Astrocyte (in vitro differentiated cells and primary cell): ENCODE data around the gene TEKT3. TPM values are rescaled to one million over a fixed set of nuclear protein-coding genes. Genes with fewer than 3 reads are reported as not detected.

Experiments used
- DNase-seq: peaks from one replicate; pipeline ENCODE4 v3.0.0-alpha.2; 2010; ENCODE audit warnings: low read depth
- FAIRE-seq: peaks from 2 replicates; lab custom pipeline; 2011; peaks lifted over from hg19 to GRCh38; lab: Jason Lieb, UNC
- H2AFZ ChIP-seq: 2 replicates; pipeline ENCODE4 v1.6.0; 2012; ENCODE audit warnings: low read depth, low read length, inconsistent platforms
- H3K27ac ChIP-seq: 2 replicates; pipeline ENCODE4 v1.5.1; 2011; ENCODE audit warnings: low read depth, low read length, inconsistent platforms
- H3K27me3 ChIP-seq: 2 replicates; pipeline ENCODE4 v1.6.0; 2011; ENCODE audit warnings: low read length, inconsistent platforms; ENCODE audit not compliant: insufficient read depth
- H3K36me3 ChIP-seq: 2 replicates; pipeline ENCODE4 v1.5.1; 2011; ENCODE audit warnings: low read length, inconsistent platforms; ENCODE audit not compliant: insufficient read depth
- H3K4me1 ChIP-seq: 2 replicates; pipeline ENCODE4 v1.5.1; 2011; ENCODE audit warnings: low read length, inconsistent platforms; ENCODE audit not compliant: insufficient read depth
- H3K4me2 ChIP-seq: 2 replicates; pipeline ENCODE4 v1.6.0; 2012; ENCODE audit warnings: low read length, inconsistent platforms
- H3K4me3 ChIP-seq: 2 replicates; pipeline ENCODE4 v1.5.1; 2011; ENCODE audit warnings: low read depth, mild to moderate bottlenecking, low read length, inconsistent platforms; ENCODE audit not compliant: insufficient read depth
- H3K79me2 ChIP-seq: 2 replicates; pipeline ENCODE4 v1.6.0; 2012; ENCODE audit warnings: mild to moderate bottlenecking, low read length, inconsistent platforms; ENCODE audit not compliant: insufficient read depth
- H3K9ac ChIP-seq: 2 replicates; pipeline ENCODE4 v1.6.0; 2012; ENCODE audit warnings: mild to moderate bottlenecking, low read length, inconsistent platforms
- H3K9me3 ChIP-seq: 2 replicates; pipeline ENCODE4 v1.5.1; 2012; ENCODE audit warnings: low read depth, mild to moderate bottlenecking, low read length, inconsistent platforms; ENCODE audit not compliant: insufficient read depth
- H4K20me1 ChIP-seq: 2 replicates; pipeline ENCODE4 v1.6.0; 2012; ENCODE audit warnings: low read length, inconsistent platforms; ENCODE audit not compliant: insufficient read depth
- H3K27ac Mint-ChIP-seq: one replicate; pipeline ENCODE4 v1.8.0; 2021; ENCODE audit warnings: mild to moderate bottlenecking, mixed read lengths; ENCODE audit not compliant: unreplicated experiment
- H3K27me3 Mint-ChIP-seq: one replicate; pipeline ENCODE4 v1.8.0; 2021; ENCODE audit warnings: low read depth, mixed read lengths; ENCODE audit not compliant: unreplicated experiment
- H3K36me3 Mint-ChIP-seq: one replicate; pipeline ENCODE4 v1.8.0; 2021; ENCODE audit warnings: low read depth, mixed read lengths; ENCODE audit not compliant: unreplicated experiment
- H3K4me1 Mint-ChIP-seq: one replicate; pipeline ENCODE4 v1.8.0; 2021; ENCODE audit warnings: low read depth, mixed read lengths; ENCODE audit not compliant: unreplicated experiment
- H3K4me3 Mint-ChIP-seq: one replicate; pipeline ENCODE4 v1.8.0; 2021; ENCODE audit warnings: mild to moderate bottlenecking, moderate library complexity, mixed read lengths; ENCODE audit not compliant: unreplicated experiment
- H3K9me3 Mint-ChIP-seq: one replicate; pipeline ENCODE4 v1.8.0; 2021; ENCODE audit warnings: mild to moderate bottlenecking, mixed read lengths; ENCODE audit not compliant: unreplicated experiment
- EZH2 ChIP-seq: IDR thresholded peaks from 2 replicates; pipeline ENCODE4 v1.6.1; 2012; ENCODE audit warnings: mild to moderate bottlenecking, low read length, inconsistent platforms; ENCODE audit not compliant: insufficient read depth
- total RNA-seq: library from RNA; stranded (reverse); gene quantifications from 2 replicates; pipeline ENCODE4 v1.2.1, GENCODE V29; 2021
- TF ChIP-seq, protein P1 (sequence below): IDR thresholded peaks from 2 replicates; pipeline ENCODE4 v1.5.1; 2011; ENCODE audit warnings: low read depth, mild to moderate bottlenecking, inconsistent platforms, low read length, moderate library complexity; ENCODE audit not compliant: insufficient read depth

TEKT3 gene
- total RNA-seq, 1 donor from 2014 or later, result not detected

DNA sequence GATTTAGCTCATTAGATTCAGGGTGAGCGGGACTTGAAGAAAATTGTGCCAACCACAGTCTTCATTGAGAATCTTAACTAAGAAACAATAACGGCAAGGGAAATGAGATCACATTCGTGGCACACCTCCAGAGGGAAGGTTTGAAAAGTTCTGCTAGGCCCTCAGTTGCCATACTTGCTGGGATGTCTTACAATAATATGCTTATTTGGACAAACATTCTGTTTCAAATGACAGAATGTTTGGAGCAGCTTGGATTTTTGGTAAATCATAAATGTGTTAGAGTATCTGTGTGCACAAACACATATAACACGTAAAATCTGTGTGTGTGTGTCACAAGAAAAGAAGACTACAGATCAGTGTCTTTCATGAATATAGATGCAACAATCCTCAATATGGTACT lies 24.6 kb upstream of the TEKT3 start:
- Mint-ChIP-seq H3K27me3 (peaks cover 2% of the 10 kb centered on the region), H3K9me3 (peaks cover 3% of the 10 kb centered on the region), H3K27ac (no peak overlapping the region), H3K36me3 (no peaks in the 10 kb centered on the region), H3K4me1 (peaks cover 4% of the 10 kb centered on the region), H3K4me3 (no peak overlapping the region)
- TF ChIP-seq, protein P1, sequence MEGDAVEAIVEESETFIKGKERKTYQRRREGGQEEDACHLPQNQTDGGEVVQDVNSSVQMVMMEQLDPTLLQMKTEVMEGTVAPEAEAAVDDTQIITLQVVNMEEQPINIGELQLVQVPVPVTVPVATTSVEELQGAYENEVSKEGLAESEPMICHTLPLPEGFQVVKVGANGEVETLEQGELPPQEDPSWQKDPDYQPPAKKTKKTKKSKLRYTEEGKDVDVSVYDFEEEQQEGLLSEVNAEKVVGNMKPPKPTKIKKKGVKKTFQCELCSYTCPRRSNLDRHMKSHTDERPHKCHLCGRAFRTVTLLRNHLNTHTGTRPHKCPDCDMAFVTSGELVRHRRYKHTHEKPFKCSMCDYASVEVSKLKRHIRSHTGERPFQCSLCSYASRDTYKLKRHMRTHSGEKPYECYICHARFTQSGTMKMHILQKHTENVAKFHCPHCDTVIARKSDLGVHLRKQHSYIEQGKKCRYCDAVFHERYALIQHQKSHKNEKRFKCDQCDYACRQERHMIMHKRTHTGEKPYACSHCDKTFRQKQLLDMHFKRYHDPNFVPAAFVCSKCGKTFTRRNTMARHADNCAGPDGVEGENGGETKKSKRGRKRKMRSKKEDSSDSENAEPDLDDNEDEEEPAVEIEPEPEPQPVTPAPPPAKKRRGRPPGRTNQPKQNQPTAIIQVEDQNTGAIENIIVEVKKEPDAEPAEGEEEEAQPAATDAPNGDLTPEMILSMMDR, result no peak
- TF ChIP-seq EZH2, result no peak
- no peak overlapping the region for H2AFZ ChIP-seq
- H3K27me3 ChIP-seq, result no peaks in the 10 kb centered on the region
- no peak overlapping the region for H3K27ac ChIP-seq
- no peaks in the 10 kb centered on the region for H4K20me1 ChIP-seq
- H3K79me2 ChIP-seq, result no peaks in the 10 kb centered on the region
- no peak for FAIRE-seq
- H3K9ac ChIP-seq, result no peak overlapping the region
- H3K4me2 ChIP-seq, result no peak overlapping the region
- H3K4me1 ChIP-seq, result peaks cover 4% of the 10 kb centered on the region
- no peak overlapping the region for H3K4me3 ChIP-seq
- no peaks in the 10 kb centered on the region for H3K9me3 ChIP-seq
- no peaks in the 10 kb centered on the region for H3K36me3 ChIP-seq
- no peak for DNase-seq

DNA sequence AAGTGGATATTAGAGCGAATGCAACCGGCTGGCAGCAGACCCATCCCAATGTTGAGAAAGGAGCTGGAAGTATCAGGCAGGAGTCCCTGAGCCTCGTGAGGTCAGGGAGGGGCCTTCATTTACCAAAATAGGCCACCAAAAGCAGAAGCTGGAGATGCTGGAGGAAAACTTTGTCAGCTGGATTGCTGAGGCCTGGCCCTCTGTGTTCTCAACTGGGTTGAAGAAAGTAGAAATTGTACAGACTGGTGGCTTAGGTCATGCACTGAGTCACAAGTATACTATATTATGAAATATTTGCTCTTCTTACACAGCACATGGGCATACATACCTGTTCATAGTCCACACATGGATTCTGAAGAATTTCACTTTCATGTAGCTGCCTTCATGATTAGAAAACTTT lies 23.2 kb upstream of the TEKT3 start:
- Mint-ChIP-seq H3K4me3 (no peak overlapping the region), H3K36me3 (no peaks in the 10 kb centered on the region), H3K27me3 (peaks cover 2% of the 10 kb centered on the region), H3K9me3 (peaks cover 5% of the 10 kb centered on the region), H3K27ac (no peak overlapping the region), H3K4me1 (peaks cover 5% of the 10 kb centered on the region)
- H3K9ac ChIP-seq, result no peak overlapping the region
- H3K27ac ChIP-seq, result no peak overlapping the region
- H3K27me3 ChIP-seq, result no peaks in the 10 kb centered on the region
- DNase-seq, result no peak
- H3K4me1 ChIP-seq, result peaks cover 4% of the 10 kb centered on the region
- no peaks in the 10 kb centered on the region for H3K36me3 ChIP-seq
- FAIRE-seq, result no peak
- H4K20me1 ChIP-seq, result no peaks in the 10 kb centered on the region
- TF ChIP-seq, protein P1, result no peak
- no peak for TF ChIP-seq EZH2
- no peak overlapping the region for H2AFZ ChIP-seq
- no peaks in the 10 kb centered on the region for H3K9me3 ChIP-seq
- H3K4me3 ChIP-seq, result no peak overlapping the region
- H3K79me2 ChIP-seq, result no peaks in the 10 kb centered on the region
- H3K4me2 ChIP-seq, result no peak overlapping the region

DNA sequence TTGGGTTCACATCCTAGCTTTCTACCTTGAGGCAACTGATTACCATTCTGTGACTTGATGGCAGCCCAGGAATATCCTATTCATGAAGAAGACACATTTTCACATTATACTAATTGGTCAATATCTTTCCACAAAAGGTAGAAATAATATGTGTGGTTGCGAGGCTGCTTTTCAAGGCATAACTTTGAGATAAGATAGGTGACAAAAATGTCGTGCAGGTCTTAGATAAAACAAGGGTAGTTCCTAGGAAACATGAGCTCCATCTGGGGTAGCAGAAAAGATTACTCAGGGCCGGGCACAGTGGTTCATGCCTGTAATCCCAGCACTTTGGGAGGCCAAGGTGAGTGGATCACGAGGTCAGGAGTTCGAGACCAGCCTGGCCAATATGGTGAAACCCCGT lies 22.3 kb upstream of the TEKT3 start:
- Histone ChIP-seq H3K36me3 (no peaks in the 10 kb centered on the region), H3K79me2 (no peaks in the 10 kb centered on the region)
- H3K4me1 Mint-ChIP-seq, result peaks cover 5% of the 10 kb centered on the region

More for the DNA sequence above, 22.3 kb upstream of the TEKT3 start:
- Histone ChIP-seq H3K27me3 (no peaks in the 10 kb centered on the region), H3K27ac (no peak overlapping the region), H3K4me1 (peaks cover 4% of the 10 kb centered on the region), H3K9me3 (no peaks in the 10 kb centered on the region), H2AFZ (no peak overlapping the region), H4K20me1 (no peaks in the 10 kb centered on the region), H3K4me2 (no peak overlapping the region), H3K9ac (no peak overlapping the region), H3K4me3 (no peak overlapping the region)
- H3K9me3 Mint-ChIP-seq, result peaks cover 9% of the 10 kb centered on the region
- H3K4me3 Mint-ChIP-seq, result no peak overlapping the region
- TF ChIP-seq EZH2, result no peak
- TF ChIP-seq, protein P1, result no peak
- DNase-seq (no peak), FAIRE-seq (no peak)
- H3K27ac Mint-ChIP-seq, result no peak overlapping the region
- H3K27me3 Mint-ChIP-seq, result no peaks in the 10 kb centered on the region
- no peaks in the 10 kb centered on the region for H3K36me3 Mint-ChIP-seq
